Prostate gland (tissue), 2 donors: ENCODE results near the gene HMHB1. TPM values are rescaled to one million over a fixed set of nuclear protein-coding genes. Genes with fewer than 3 reads are reported as not detected.

Experiments
- DNase-seq: peaks from one replicate; pipeline ENCODE4 v3.0.0-alpha.2; 2019; ENCODE audit warnings: low spot score
- H3K27ac ChIP-seq, 2 donors: fragments of 200-600 bp; sonication (generic); 2 replicates each; pipeline ENCODE4 v1.5.1; 2017 to 2019
- H3K27me3 ChIP-seq: fragments of 200-600 bp; sonication (generic); replicated peaks from 2 replicates; pipeline ENCODE4 v1.5.1; 2019; ENCODE audit not compliant: insufficient read depth
- H3K36me3 ChIP-seq, 2 donors: fragments of 200-600 bp; sonication (generic); 1 replicate in 1 of 2; 2 replicates in 1 of 2; pipeline versions ENCODE4 v1.5.1 to v1.8.1; 2017 to 2019
- H3K4me1 ChIP-seq: fragments of 200-600 bp; sonication (generic); replicated peaks from 2 replicates; pipeline ENCODE4 v1.5.1; 2019
- H3K4me3 ChIP-seq, 2 donors: fragments of 200-600 bp; sonication (generic); 2 replicates each; pipeline ENCODE4 v1.5.1; 2017 to 2019
- H3K9me3 ChIP-seq: fragments of 200-600 bp; sonication (generic); 2 replicates; pipeline ENCODE4 v1.5.1; 2017
- CTCF ChIP-seq, 4 experiments: fragments of 200-600 bp in 2 of 4; fragments of 450-650 bp in 2 of 4; sonication (generic) in 2 of 4; IDR thresholded peaks; 1 replicate in 3 of 4; 2 replicates in 1 of 4; pipeline ENCODE4 v1.5.1; 2016 to 2019; ENCODE audit warnings: antibody characterized with exemption in 4 of 4, mild to moderate bottlenecking in 2 of 4, moderate library complexity in 2 of 4
- POLR2A ChIP-seq: fragments of 450-650 bp; IDR thresholded peaks from one replicate; pipeline ENCODE4 v1.6.1; 2016; ENCODE audit warnings: antibody characterized with exemption, mild to moderate bottlenecking
- POLR2AphosphoS5 ChIP-seq: sonication (generic); formaldehyde crosslinking; IDR thresholded peaks from one replicate; pipeline ENCODE4 v1.6.1; 2017; ENCODE audit warnings: antibody characterized with exemption
- WGBS: methylation state at CpG from one replicate; pipeline ENCODE4 v1.1.5; 2018; 5-methylcytosine and 5-hydroxymethylcytosine counted together
- intact Hi-C: fragments of 100-400 bp; cut with DNase I; formaldehyde crosslinking; loops from one replicate; pipeline ENCODE4 v1.14.2; 2022
- total RNA-seq, 2 donors: library from RNA; depleted of rRNA; stranded (reverse); fragments of >200 nt; gene quantifications; one replicate each; pipeline ENCODE4 v1.1.0, GENCODE V29; 2016

HMHB1 gene
- total RNA-seq, 2 donors from 2014 or later = not detected

DNA sequence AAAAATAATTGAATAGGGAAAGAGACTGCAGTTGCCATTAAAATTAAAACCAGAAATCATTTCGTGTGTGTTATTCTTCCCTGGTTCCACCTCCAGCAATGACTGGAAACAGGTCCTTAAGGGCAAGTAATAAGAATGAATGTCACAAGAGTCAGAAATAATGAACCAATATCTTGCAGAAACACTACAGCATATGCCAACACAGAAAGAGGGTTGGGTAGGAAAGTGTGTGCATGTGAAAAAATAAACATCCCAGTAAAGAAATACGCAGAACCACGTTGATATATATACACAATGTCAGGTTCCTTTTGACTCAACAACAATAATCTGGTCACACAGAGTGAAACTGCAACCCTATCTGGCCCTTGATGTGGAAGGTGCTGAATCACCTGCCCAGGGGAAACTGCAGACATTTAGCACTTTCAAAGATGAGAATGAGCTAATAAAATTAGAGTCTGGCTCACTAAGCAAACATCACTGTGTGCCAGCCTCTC is 15.0 kb downstream of the HMHB1 start:
- intact Hi-C loops = loop anchor here (5.0 to 10.0 kb wide), 3 partner anchors 420 to 905 kb away; no protein-coding TSS in a partner anchor
- WGBS = 37% methylated on average over 3 of the region's 3 CpGs
- Histone ChIP-seq H3K4me3 (no peak overlapping the region), H3K27ac (no peak overlapping the region), H3K27me3 (no peaks in the 10 kb centered on the region), H3K36me3 (no peaks in the 10 kb centered on the region), H3K4me1 (no peaks in the 10 kb centered on the region), H3K9me3 (no peaks in the 10 kb centered on the region)
- no peak for DNase-seq
- TF ChIP-seq CTCF (IDR thresholded peaks at IDR 0.05) = no peak
- no peak for TF ChIP-seq POLR2AphosphoS5
- TF ChIP-seq POLR2A = no peak

DNA sequence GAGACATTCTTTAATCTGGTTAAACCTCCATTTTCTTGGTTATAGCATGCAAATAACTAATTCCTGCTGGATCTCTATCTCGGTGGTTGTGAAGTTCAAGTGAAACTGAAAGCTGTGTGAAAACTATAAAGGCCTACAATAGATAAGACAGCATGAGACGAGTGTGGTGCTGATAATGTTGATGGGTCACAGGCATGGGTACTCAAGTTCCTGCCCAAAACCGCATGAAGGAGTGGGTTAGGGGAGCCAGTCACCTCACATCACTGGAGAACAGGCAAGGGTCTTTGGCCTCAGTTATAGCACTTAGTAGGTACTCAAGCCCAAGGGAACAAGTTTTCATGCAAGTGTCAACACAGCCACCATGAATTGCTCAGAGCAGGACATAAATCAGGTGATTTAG is 16.7 kb downstream of the HMHB1 start:
- Histone ChIP-seq H3K4me3 (no peak overlapping the region), H3K4me1 (no peaks in the 10 kb centered on the region), H3K27me3 (no peaks in the 10 kb centered on the region), H3K9me3 (no peaks in the 10 kb centered on the region), H3K36me3 (no peaks in the 10 kb centered on the region), H3K27ac (no peak overlapping the region)
- TF ChIP-seq CTCF (IDR thresholded peaks at IDR 0.05) = no peak
- no peak for TF ChIP-seq POLR2AphosphoS5
- no peak for TF ChIP-seq POLR2A
- intact Hi-C loops = loop anchor here (5.0 to 10.0 kb wide), 3 partner anchors 421 to 906 kb away; no protein-coding TSS in a partner anchor
- no peak for DNase-seq
- 74% methylated on average over 3 of the region's 3 CpGs for WGBS

DNA sequence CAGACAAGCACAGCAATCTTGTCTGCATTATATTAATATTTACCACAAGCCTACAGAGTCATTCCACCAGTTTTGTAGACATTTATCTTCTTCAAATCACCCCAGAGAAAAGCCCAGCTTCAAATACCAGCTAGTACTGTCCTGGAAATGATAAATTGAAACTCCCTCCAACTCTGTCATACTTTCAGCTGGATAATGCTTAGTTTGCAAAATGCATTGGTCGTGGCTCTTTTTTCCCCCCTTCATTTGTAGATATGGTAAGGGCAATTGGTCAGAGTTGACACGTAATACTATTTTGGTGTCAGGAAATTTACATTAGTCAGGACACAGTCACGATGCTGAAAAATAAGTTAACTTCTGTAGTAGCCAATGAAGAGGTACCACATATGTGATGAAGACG is 21.2 kb downstream of the HMHB1 start:
- Histone ChIP-seq H3K4me1 (no peaks in the 10 kb centered on the region), H3K27ac (no peak overlapping the region), H3K36me3 (no peaks in the 10 kb centered on the region), H3K4me3 (no peak overlapping the region), H3K9me3 (no peaks in the 10 kb centered on the region), H3K27me3 (no peaks in the 10 kb centered on the region)
- TF ChIP-seq POLR2A (no peak), CTCF (IDR thresholded peaks at IDR 0.05) (no peak), POLR2AphosphoS5 (no peak)
- 93% methylated on average over 4 of the region's 4 CpGs for WGBS
- no peak for DNase-seq
- intact Hi-C loops = no loop called here

GRCh38 chr5:143835251-143835650 is 23.3 kb downstream of the HMHB1 start:
- TF ChIP-seq POLR2A = no peak
- no peak for TF ChIP-seq POLR2AphosphoS5
- no peak for TF ChIP-seq CTCF (IDR thresholded peaks at IDR 0.05)
- intact Hi-C loops = no loop called here

GRCh38 chr5:143836161-143836725 is 24.3 kb downstream of the HMHB1 start:
- H3K9me3 ChIP-seq = no peaks in the 10 kb centered on the region
- intact Hi-C loops = no loop called here
- H3K36me3 ChIP-seq = no peaks in the 10 kb centered on the region
- no peaks in the 10 kb centered on the region for H3K27me3 ChIP-seq
- H3K4me3 ChIP-seq = no peak overlapping the region
- no peak for TF ChIP-seq POLR2AphosphoS5
- no peak for TF ChIP-seq CTCF (IDR thresholded peaks at IDR 0.05)
- TF ChIP-seq POLR2A = no peak
- no peak overlapping the region for H3K27ac ChIP-seq
- H3K4me1 ChIP-seq = no peaks in the 10 kb centered on the region
- WGBS = 82% methylated on average over 2 of the region's 2 CpGs
- DNase-seq = no peak

More at GRCh38 chr5:143835251-143835650, 23.3 kb downstream of the HMHB1 start:
- no peaks in the 10 kb centered on the region for H3K9me3 ChIP-seq
- H3K27me3 ChIP-seq = no peaks in the 10 kb centered on the region
- no peaks in the 10 kb centered on the region for H3K4me1 ChIP-seq
- no peak for DNase-seq
- H3K4me3 ChIP-seq = no peak overlapping the region
- no peak overlapping the region for H3K27ac ChIP-seq
- WGBS = 81% methylated on average over 3 of the region's 3 CpGs
- H3K36me3 ChIP-seq = no peaks in the 10 kb centered on the region
